Nephron progenitor cell (in vitro differentiated cells): ENCODE data around the gene MVB12B.

Experiments used
- DNase-seq: peaks from one replicate; pipeline ENCODE4 v3.0.0; 2021
- H3K27ac Mint-ChIP-seq: 2 replicates; pipeline ENCODE4 v1.8.0; 2021; ENCODE audit warnings: mild to moderate bottlenecking, moderate library complexity, mixed read lengths
- H3K27me3 Mint-ChIP-seq: 2 replicates; pipeline ENCODE4 v1.8.0; 2021; ENCODE audit warnings: mild to moderate bottlenecking, low read depth, mixed read lengths; ENCODE audit not compliant: poor library complexity
- H3K36me3 Mint-ChIP-seq: 2 replicates; pipeline ENCODE4 v1.8.0; 2021; ENCODE audit warnings: low read depth, mixed read lengths
- H3K4me1 Mint-ChIP-seq: 2 replicates; pipeline ENCODE4 v1.8.0; 2021; ENCODE audit warnings: mixed read lengths
- H3K4me3 Mint-ChIP-seq: 2 replicates; pipeline ENCODE4 v1.8.0; 2021; ENCODE audit warnings: mild to moderate bottlenecking, moderate library complexity, mixed read lengths
- H3K9me3 Mint-ChIP-seq: 2 replicates; pipeline ENCODE4 v1.8.0; 2021; ENCODE audit warnings: mild to moderate bottlenecking, moderate library complexity, mixed read lengths
- CTCF ChIP-seq: fragments of 200-600 bp; sonication (generic); IDR thresholded peaks from 2 replicates; pipeline ENCODE4 v1.5.0; 2021; ENCODE audit warnings: antibody characterized with exemption

The MVB12B gene

GRCh38 chr9:126317513-126317912, 9.1 kb upstream of the MVB12B start:
- Mint-ChIP-seq H3K4me1 (peaks cover 16% of the 10 kb centered on the region), H3K36me3 (no peaks in the 10 kb centered on the region), H3K27ac (no peak overlapping the region), H3K9me3 (peaks cover 14% of the 10 kb centered on the region), H3K27me3 (peaks cover 9% of the 10 kb centered on the region), H3K4me3 (no peak overlapping the region)
- no peak for DNase-seq
- TF ChIP-seq CTCF: no peak

GRCh38 chr9:126318858-126319257, 7.8 kb upstream of the MVB12B start:
- H3K27me3 Mint-ChIP-seq: peaks cover 9% of the 10 kb centered on the region
- H3K4me1 Mint-ChIP-seq: peaks cover 16% of the 10 kb centered on the region
- peaks cover 3% of the 10 kb centered on the region for H3K36me3 Mint-ChIP-seq
- no peak overlapping the region for H3K27ac Mint-ChIP-seq
- TF ChIP-seq CTCF: no peak
- no peak for DNase-seq
- H3K4me3 Mint-ChIP-seq: no peak overlapping the region
- H3K9me3 Mint-ChIP-seq: peaks cover 23% of the 10 kb centered on the region

- Mint-ChIP-seq H3K9me3 (peaks cover 25% of the 10 kb centered on the region), H3K36me3 (peaks cover 6% of the 10 kb centered on the region), H3K4me1 (peaks cover 16% of the 10 kb centered on the region), H3K27me3 (peaks cover 5% of the 10 kb centered on the region), H3K27ac (peak overlapping the region; percentile 70), H3K4me3 (no peak overlapping the region)
- no peak for DNase-seq
- no peak for TF ChIP-seq CTCF
These were observed 7.0 kb upstream of the MVB12B start for GRCh38 chr9:126319671-126320070.

- H3K27me3 Mint-ChIP-seq: peaks cover 1% of the 10 kb centered on the region
- H3K4me3 Mint-ChIP-seq: no peak overlapping the region
- H3K36me3 Mint-ChIP-seq: peaks cover 6% of the 10 kb centered on the region
- DNase-seq: no peak
- peaks cover 26% of the 10 kb centered on the region for H3K9me3 Mint-ChIP-seq
- peak overlapping the region; percentile 70 for H3K27ac Mint-ChIP-seq
- H3K4me1 Mint-ChIP-seq: peaks cover 16% of the 10 kb centered on the region
- TF ChIP-seq CTCF: no peak
These were observed 6.3 kb upstream of the MVB12B start for GRCh38 chr9:126320158-126320922.

- no peak for DNase-seq
- H3K4me1 Mint-ChIP-seq: peaks cover 24% of the 10 kb centered on the region
- H3K4me3 Mint-ChIP-seq: no peak overlapping the region
- H3K9me3 Mint-ChIP-seq: peaks cover 25% of the 10 kb centered on the region
- H3K36me3 Mint-ChIP-seq: peaks cover 6% of the 10 kb centered on the region
- TF ChIP-seq CTCF: no peak
- peaks cover 5% of the 10 kb centered on the region for H3K27me3 Mint-ChIP-seq
- no peak overlapping the region for H3K27ac Mint-ChIP-seq
These were observed 4.9 kb upstream of the MVB12B start for GRCh38 chr9:126321742-126322141.

GRCh38 chr9:126325821-126326220, 808 bp upstream of the MVB12B start:
- no peak for DNase-seq

More at GRCh38 chr9:126325821-126326220, 808 bp upstream of the MVB12B start:
- Mint-ChIP-seq H3K27ac (peak overlapping the region; percentile 92), H3K9me3 (peaks cover 23% of the 10 kb centered on the region), H3K36me3 (peaks cover 11% of the 10 kb centered on the region), H3K4me1 (peaks cover 48% of the 10 kb centered on the region), H3K4me3 (peak overlapping the region; percentile 88), H3K27me3 (peaks cover 5% of the 10 kb centered on the region)
- TF ChIP-seq CTCF: no peak
